Myocyte (in vitro differentiated cells): ENCODE measurements around the gene ZNF80. TPM values are rescaled to one million over a fixed set of nuclear protein-coding genes. Genes with fewer than 3 reads are reported as not detected.
A peak's percentile ranks its signal among the peaks of the same experiment; 100 is the strongest.

Source experiments
- DNase-seq: peaks from one replicate; pipeline ENCODE4 v3.0.0-alpha.2; 2012; ENCODE audit warnings: low read depth
- total RNA-seq: library from RNA; depleted of rRNA; stranded (reverse); fragments of >200 nt; gene quantifications from 2 replicates; pipeline ENCODE4 v1.2.3, GENCODE V29; 2014

Gene ZNF80
- total RNA-seq, 1 donor from 2014 or later, result not detected

DNA sequence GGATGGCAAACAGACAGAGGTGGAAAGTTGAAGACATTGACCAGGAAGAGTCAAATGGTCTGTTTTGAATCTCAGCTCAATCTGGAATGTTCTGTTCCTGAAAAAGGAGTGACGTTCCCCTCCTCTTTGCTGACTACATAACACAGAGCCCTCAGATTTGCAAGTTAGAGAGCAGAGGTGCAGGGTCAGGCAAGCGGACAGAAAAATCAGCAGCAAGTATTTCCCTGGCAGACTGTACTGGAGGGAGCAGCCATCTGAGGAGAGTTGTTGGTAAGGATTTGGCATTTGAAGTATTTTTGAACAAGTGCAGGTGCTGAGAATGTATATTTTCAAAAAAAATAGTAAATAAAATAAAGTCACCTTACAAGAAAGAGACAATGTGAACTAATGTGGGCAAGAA is 17.6 kb downstream of the ZNF80 start:
- DNase-seq, result no peak

DNA sequence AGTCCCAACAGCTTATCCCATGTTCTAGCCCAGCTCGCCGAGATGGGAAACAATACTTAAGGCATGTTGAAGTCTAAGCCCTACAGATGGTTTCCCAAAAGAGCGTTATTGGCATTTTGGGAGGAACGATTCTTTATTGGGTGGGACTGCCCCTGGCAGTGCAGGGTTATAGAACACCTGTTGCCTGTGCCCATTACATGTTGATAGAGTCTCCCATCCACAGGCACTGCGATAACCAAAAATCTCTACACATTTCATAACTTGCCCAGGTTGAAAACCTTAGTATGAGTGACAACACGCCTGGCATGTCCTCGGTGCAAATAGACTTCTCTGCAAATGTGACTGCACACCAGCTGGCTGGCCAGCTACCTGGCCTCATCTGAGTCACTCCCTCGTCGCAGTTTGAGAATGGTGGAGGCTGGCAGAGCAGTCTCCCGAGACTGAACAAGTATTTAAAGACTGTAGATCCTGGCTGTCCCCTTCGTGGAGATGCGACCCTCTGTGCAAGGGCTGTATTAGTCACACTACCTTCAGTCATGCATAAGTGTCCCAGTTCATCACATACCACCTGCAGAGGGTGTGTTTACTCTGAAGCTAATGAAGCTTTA is 18.7 kb downstream of the ZNF80 start:
- DNase-seq, result no peak

DNA sequence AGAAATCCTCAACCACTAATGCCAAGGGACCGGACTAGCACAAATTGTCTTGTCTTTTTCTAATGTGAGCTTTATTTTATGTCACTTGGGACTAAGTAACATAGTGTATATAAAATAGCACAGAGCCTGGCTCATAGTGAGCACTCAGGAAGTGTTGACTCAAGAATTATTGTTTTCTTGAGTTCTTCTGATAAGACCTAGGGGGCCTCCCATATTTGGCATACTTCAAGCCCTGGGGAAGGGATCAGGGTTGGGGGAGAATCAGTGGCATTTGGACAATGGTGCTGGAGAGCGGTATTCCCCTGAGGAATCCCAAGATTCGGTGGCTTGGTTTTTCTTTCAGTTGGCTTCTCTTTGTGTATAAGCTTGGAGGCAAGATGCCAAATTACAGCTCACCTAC is 19.4 kb downstream of the ZNF80 start:
- DNase-seq, result no peak

DNA sequence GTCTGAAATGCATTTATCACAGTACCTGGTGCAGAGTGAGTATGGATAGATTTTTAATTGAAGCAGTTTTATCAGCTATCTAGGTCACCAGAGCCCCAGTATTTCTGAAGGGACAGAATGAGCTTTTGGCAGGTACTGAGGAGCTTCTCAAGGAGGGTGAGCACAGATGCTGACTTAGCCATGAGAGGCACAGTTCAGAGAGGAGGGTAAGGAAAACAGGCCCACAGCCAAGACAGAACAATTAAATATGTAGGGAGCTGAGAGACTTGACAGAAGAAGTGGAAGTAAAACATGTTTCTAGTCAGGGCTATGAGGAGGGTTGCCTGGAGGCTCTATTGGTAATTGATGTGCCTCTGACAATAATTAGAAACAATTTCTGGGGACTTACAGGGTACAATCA is 20.1 kb downstream of the ZNF80 start:
- DNase-seq, result no peak

DNA sequence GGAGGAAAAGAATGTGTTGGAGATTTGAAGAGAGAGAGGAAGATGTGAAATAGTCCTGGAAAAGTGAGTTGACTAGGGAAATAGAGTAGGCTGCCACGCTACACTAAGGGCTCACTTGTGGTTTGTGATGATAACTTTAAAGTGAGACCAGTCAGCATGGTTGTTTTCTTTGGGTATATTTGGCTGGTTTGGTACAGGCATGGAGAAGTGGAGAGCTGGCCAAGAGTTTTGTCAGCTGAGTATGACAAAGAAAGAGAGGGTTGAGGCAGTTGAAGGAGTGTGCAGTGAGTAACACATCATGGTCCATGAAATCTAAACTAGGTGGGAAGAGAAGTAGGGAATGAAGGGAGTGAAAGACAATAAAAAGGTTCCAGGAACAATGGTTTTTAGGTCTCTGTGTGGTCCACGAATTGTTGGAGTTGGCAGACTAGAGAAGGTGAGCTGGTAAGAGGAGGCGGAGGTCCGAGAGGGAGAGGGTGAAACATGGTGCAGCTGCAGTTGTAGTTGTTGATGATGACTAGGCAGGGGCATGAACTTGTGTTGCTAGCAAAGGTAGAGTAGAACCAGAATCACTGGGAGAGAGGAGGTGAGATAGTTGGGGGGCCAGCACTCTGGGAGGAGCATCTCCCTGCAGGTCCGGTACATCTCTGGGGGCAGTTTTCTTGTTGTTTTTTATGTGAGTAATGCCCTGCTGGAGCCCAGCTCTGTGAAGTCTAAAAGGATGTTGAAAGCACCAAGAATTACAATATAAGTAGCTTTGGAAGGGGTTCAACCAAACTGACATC is 21.0 kb downstream of the ZNF80 start:
- DNase-seq, result no peak

DNA sequence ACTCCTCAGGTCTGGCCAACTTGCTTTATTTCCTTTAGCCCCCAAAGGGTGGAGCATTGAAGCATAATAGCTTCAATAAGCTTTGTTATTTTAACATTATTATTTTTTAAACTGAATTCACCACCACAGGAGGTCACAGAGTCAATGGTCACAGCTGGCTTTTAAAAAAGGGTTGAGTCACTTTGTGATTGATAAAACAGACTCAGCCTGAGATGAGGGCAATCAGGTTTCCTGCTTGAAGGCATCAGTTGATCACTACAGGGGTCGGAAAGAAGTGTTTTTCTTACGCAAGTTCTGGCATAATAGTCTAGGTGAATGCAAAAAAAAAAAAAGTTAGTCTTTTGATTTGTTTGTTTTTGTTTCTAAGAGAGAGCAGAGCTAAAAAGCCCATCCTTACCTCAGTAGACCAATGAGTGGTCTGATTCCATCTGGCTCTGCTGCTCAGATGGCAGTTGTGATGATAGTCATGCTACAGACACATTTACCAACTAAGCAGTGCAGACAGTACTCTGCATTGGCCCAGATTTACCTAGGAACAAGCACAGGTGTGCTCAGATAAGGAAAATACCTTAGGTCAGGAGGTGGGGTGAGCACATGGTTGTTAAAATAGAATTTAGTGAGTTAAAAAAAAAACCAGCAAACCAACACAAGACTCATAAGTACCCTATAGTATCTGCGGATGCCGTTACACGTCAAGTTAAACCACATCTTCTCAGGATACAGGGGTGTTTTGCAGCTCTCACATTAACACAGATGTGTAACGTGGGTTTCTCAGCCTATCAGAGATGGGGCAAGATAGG is 22.6 kb downstream of the ZNF80 start:
- no peak for DNase-seq

DNA sequence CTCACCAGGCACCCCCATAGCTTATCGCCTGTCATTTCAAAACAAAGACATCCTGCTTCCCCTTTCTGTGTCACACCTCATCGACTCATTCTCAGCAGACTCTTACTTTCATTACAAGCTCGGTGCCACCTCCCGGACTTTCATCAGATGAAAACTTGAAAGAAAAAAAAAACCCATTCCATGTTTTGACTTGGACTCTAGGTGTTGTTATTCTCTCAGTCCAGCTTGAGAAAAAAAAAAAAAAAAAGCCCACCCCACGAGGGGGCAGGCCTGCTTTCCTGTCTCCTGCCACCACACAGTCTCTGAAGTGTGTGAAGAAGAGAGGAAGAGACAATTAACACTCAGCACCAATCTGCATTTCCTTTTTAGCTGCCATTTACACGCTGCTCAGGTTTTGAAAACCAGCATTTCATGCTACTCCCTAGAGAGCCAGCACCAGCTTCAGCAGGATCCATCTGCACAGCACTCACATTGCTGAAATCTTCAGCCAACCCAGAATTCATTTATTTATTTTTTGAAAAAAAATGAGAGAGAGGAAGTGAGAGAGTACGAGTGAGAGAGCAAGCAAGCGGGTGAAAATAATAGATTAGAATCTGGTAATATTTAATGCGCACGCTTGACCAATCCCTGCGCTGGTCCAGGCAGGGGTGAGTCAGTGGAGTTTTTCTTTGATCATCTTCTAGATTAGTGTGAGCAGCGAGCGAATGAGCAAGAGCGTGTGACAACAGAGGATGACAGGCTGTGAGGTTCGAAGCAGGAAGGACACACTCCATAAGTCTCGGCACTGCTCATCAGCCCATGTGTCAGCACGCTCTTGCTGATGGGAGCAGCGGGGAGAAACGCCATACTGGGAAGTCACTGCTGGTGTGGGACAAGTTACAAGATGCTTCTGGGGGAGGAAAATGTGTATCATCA is 23.5 kb downstream of the ZNF80 start:
- peak; percentile 28 for DNase-seq

DNA sequence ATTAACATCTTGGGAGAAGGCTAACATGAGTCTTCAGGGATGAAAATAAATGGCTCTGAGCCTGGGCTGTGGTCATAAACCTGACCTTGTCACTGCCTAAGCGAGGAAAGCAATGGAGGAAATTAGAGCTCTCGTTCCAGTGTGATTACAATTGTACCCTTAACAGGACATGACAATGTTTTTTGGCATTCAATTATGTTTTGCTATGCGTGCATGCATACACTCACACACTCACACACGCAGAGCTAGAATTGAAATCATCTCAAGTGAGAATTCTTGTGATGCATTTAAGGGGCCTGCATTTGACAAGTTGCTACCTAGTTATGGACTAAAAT is 24.1 kb downstream of the ZNF80 start:
- peak; percentile 32 for DNase-seq

DNA sequence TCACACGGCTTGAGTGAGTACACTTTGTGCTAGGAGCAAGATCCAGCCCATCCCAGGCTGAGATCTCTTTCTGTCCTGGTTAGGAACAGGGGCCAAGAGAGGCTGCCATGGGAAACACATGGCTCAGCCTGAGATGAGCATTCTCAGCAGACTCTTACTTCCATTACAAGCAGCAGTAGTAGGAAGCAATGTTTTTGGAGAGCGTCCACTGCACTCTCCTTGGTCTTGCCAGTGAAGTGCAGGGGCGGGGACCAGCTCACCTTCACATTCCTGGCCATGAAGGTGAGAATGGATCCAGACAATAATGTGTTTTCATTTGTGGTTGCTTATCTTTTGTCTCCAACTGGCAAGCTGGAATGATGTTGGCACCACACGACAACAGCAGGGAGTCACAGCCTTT is 24.7 kb downstream of the ZNF80 start:
- DNase-seq, result no peak

DNA sequence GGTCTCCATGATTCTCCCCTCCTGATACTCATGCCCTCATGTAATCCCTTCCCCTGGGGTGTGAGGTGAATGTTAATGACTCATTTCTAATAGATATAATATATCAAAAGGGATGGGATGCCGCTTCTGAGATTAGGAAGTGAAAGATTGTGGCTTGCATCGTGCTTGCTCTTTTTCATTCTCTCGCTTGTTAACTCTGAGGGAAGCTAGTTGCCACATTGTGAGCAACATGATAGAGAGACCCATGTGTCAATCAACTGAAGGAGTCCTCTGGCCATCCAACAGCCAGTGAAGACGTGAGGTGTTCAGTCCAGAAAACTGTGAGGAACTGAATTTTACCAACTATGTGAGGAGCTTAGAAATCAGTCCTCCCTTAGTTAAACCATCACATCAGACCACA is 29.6 kb downstream of the ZNF80 start:
- no peak for DNase-seq

DNA sequence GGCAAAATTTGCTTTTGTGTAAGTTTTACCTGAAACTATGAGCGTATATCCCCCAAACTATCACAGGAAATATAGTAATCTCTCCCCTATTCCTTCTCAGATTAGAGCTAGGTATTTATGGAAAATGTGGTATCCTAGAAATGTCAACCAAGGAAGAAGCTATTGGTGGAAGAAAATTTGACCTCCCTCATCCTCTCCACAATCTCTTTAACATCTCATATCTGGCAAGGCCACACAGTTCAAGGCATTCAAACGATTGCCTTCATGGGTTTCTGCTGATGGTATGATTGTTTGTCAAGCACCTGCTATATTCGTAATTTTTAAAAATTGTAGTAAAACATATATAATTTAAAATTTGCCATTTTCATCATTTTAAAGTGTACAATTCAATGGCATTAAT is 31.0 kb downstream of the ZNF80 start:
- no peak for DNase-seq

DNA sequence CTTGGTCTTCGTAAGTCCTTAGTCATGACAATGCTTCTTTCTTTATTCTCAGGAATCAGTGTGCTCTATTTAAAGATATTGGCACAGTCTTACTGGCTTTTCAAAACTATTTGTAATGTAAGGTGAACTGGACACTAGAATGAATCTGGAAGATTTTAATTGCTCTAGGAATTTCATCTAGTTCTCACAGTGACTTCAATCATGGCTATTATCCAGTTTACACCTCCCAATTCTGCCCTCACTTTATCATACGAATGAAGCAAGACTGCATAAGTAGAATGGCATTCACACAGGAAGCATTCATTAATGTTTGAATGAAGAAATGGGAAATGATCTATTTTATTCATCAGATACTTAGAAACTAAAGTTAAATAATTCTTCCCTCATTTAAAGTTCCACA is 31.8 kb downstream of the ZNF80 start:
- DNase-seq, result no peak

DNA sequence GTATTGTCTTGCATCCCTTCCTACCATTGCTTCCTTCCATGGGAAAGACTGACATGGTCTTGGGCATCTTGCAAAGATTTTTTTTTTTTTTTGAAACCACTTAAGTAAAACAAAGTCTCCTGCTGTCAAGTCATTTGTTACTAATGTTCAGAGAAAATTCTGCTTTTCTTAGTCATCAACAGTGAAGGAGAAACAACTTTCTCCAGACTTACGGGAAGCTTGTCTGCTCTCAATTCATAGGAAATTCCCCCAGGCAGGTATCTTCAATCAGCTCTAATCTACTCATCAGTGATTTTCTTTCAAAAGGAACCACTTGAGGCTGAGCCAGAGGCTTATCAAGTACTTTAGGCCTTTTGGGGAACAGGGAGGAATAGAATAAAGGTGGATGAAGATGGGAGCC is 42.6 kb downstream of the ZNF80 start:
- no peak for DNase-seq

DNA sequence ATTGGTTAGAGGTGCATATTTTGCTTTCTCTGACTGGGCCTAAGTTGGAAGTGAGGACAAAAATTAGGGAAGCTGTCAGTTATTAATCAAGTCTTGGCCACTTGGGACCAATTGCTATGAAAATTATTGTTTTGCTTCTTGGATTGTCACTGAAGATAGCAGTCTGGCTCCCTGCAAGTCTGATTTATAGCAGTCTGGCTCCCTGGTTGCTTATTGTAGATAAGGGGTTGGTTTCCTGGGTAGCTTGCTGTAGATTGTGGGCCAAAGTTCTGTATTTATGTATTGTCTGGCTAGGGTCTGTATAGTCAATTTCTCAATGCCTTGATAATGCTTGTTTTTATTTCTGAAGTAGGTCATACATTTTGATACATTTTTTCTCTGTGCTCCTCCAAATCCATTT is 45.2 kb downstream of the ZNF80 start:
- DNase-seq, result no peak

DNA sequence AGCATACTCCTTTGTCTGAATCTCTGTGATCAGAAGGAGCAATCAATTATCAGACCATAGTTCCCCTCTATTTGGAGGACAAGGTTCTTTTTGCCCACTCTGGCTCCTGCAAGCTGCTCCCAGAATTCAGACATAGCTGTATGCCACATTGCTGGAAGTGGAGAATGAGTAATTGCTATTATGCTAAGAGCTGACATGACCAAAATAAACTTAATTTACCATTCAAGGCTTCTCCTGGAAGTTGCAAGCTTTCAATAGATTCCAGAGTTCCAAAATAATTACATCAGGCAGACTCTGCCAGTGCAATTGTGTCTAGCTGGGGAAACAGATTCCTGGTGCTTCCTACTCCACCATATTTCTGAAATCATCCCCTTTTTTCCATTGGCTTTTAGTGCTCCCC is 50.9 kb downstream of the ZNF80 start:
- DNase-seq, result no peak

Other genes starting within 250 kb of the ZNF80 start
- 1.4 TPM in 2 replicates for gene CCDC191, start 181.1 kb downstream of the ZNF80 start, total RNA-seq
- gene QTRT2, start 180.8 kb downstream of the ZNF80 start, total RNA-seq, result 8.0 and 12.4 TPM in 2 replicates
- not detected in 2 replicates for gene DRD3, start 58.5 kb downstream of the ZNF80 start, total RNA-seq
- gene TIGIT, start 56.5 kb upstream of the ZNF80 start, total RNA-seq, result not detected in 2 replicates